GM19240 (cell line): ENCODE results near the gene TC2N.
"Not testable (repeated sequence)": the region's sequence is repeated elsewhere in the genome, so short reads cannot be mapped to it uniquely, and the experiment has no call there.

ENCODE experiments used
- DNase-seq: peaks from one replicate; pipeline ENCODE4 v3.0.0; 2011; ENCODE audit warnings: low spot score; ENCODE audit not compliant: insufficient read length

TC2N gene

GRCh38 chr14:91755570-91756295 is 111.6 kb downstream of the TC2N start:
- no peak for DNase-seq

- no peak for DNase-seq
Measured at GRCh38 chr14:91754819-91755218, 112.5 kb downstream of the TC2N start.

- no peak for DNase-seq
Measured at GRCh38 chr14:91754185-91754584, 113.2 kb downstream of the TC2N start.

GRCh38 chr14:91753501-91754128 is 113.7 kb downstream of the TC2N start:
- no peak for DNase-seq

- DNase-seq = no peak
Measured at GRCh38 chr14:91752961-91753360, 114.4 kb downstream of the TC2N start.

- no peak for DNase-seq
Measured at GRCh38 chr14:91751719-91752118, 115.6 kb downstream of the TC2N start.

- no peak for DNase-seq
Measured at GRCh38 chr14:91750634-91751198, 116.6 kb downstream of the TC2N start.

GRCh38 chr14:91749868-91750267 is 117.5 kb downstream of the TC2N start:
- DNase-seq = no peak

- no peak for DNase-seq
Measured at GRCh38 chr14:91748049-91748448, 119.3 kb downstream of the TC2N start.

- DNase-seq = no peak
Measured at GRCh38 chr14:91745344-91745743, 122.0 kb downstream of the TC2N start.

- DNase-seq = no peak
Measured at GRCh38 chr14:91744068-91744480, 123.3 kb downstream of the TC2N start.

GRCh38 chr14:91743305-91743653 is 124.1 kb downstream of the TC2N start:
- no peak for DNase-seq

- no peak for DNase-seq
Measured at GRCh38 chr14:91742621-91743304, 124.6 kb downstream of the TC2N start.

GRCh38 chr14:91739867-91740266 is 127.5 kb downstream of the TC2N start:
- not testable (repeated sequence) for DNase-seq

- no peak for DNase-seq
Measured at GRCh38 chr14:91737619-91738018, 129.7 kb downstream of the TC2N start.

- DNase-seq = no peak
Measured at GRCh38 chr14:91732859-91733477, 134.4 kb downstream of the TC2N start.

GRCh38 chr14:91732439-91732838 is 134.9 kb downstream of the TC2N start:
- DNase-seq = no peak

- DNase-seq = no peak
Measured at GRCh38 chr14:91731986-91732385, 135.3 kb downstream of the TC2N start, which contains the start of gene CATSPERB. Gene CATSPERB, minus strand, starts transcription at chr14:91732086. Its CDS starts 2,607 bp downstream, at chr14:91729479.

- DNase-seq = no peak
Measured at GRCh38 chr14:91731018-91731417, 136.3 kb downstream of the TC2N start.

- no peak for DNase-seq
Measured at GRCh38 chr14:91729756-91730155, 137.6 kb downstream of the TC2N start.
